HG03135 (cell line): ENCODE measurements around the gene PARP4.
"Not testable (repeated sequence)": the region's sequence is repeated elsewhere in the genome, so short reads cannot be mapped to it uniquely, and the experiment has no call there.

Source experiments
- ATAC-seq: cut with Tn5 transposase; IDR thresholded peaks from one replicate; pipeline ENCODE4 v1.9.1; 2021; ENCODE audit warnings: mild to moderate bottlenecking, moderate library complexity; ENCODE audit not compliant: unreplicated experiment

PARP4 gene

DNA sequence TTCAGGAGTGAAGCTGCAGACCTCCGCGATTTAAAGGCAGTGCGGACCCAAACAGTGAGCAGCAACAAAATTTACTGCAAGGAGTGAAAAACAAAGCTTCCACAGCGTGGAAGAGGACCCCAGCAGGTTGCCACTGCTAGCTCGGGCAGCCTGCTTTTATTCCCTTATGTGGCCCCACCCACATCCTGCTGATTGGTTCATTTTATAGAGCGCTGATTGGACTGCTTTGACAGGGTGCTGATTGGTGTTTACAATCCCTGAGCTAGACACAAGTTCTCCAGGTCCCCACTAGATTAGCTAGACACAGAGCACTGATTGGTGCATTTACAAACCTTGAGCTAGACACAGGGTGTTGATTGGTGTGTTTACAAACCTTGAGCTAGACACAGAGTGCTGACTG lies 6.3 kb downstream of the PARP4 start:
- not testable (repeated sequence) for ATAC-seq

DNA sequence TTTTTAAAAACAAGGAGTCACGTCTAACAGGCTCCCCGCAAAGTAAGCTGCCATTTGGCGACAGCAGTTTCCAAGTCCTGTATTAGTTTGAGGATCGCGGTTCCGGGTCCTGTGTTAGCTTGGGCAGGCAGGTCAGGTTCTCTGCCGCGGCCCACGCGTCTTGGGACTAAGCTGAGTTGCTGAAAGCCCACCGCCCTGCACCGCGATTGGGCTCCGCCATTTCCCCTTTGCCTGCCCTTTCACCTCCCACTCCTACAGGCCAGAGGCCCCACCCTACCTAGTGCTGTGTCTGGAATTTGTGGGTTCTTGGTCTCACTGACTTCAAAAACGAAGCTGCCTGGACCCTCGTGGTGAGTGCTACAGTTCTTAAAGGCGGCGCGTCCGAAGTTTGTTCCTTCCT lies 6.8 kb downstream of the PARP4 start:
- ATAC-seq = no peak

GRCh38 chr13:24505256-24505655 lies 7.3 kb downstream of the PARP4 start:
- ATAC-seq = no peak

GRCh38 chr13:24503379-24503696 lies 9.2 kb downstream of the PARP4 start:
- no peak for ATAC-seq

DNA sequence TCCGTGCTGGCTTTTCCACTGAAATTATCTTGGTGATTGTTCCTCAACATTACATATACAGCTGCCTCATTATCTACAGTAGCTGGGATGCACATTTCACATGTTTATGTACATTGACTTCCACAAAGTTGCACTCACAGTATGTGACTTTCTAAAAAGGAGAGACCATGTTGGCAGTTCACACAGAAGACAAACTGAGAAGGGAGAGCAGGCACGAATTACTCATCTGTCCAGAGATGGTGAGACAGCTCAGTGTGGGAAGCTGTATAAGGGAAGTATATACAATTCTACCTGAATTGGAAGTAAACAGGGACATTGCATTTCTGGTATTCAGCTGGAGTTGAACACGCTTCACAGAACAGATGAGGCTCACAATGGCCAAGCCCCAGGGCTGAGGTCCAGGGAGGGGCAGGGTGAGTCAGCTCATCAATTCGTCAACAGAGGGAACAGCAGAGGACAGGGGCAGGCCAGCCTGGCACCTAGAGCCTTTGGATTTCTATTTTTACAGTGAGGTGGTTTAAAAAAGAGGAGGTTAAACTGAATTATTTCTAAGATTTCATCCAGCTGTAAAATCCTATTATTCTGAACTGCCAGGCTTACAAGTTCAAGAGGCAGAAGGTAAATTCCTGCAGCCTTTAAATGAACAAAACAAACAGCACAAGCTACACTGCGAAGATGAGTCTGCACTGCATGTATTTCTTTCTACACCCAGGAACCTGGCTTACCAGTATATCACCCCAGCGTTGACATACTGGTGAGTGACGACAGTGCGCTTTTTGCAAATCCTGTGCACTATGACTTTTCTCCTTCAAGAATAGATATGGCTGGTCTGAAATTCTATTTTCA lies 9.8 kb downstream of the PARP4 start:
- ATAC-seq = no peak

DNA sequence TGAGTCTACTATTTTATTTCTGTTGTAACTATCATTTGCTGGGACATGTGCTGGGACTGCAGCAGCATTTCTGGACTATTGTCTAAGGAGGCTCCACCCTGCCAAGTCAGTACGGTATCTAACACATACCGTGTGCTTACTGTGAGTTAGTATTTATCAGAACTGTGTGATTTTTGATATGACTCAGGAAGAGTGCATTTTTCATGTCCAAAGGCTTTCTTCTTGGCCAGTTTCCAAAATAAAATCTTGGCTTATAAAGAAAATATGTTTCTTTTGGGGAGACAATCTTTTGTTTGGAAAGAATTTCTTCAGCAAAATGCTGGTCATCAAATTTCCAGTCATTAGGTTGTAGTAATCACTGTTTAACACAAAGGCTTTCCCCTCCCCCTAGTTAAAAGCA lies 11.6 kb downstream of the PARP4 start:
- ATAC-seq = no peak

DNA sequence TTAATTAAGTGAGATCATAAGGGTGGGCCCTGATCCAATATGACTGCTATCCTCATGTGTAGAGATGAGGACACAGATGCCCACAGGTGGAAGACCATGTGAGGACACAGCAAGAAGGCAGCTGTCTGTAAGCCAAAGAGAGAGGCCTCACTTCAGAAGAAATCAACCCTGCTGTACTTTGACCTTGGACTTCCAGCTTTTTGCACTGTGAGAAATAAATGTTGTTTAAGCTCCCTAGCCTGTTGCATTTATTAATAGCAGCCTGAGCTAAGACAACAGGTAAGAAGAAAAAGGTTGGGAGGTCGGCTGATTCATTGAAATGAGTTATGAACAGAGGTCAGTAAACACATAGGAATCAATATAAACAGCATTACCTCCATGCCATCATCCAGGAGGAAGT lies 14.8 kb downstream of the PARP4 start:
- ATAC-seq = no peak

- ATAC-seq = not testable (repeated sequence)
Observed at GRCh38 chr13:24496295-24496694, 16.3 kb downstream of the PARP4 start.

- ATAC-seq = no peak
Observed at GRCh38 chr13:24495151-24495729, 17.3 kb downstream of the PARP4 start.

- no peak for ATAC-seq
Observed at GRCh38 chr13:24493356-24493755, 19.2 kb downstream of the PARP4 start.

DNA sequence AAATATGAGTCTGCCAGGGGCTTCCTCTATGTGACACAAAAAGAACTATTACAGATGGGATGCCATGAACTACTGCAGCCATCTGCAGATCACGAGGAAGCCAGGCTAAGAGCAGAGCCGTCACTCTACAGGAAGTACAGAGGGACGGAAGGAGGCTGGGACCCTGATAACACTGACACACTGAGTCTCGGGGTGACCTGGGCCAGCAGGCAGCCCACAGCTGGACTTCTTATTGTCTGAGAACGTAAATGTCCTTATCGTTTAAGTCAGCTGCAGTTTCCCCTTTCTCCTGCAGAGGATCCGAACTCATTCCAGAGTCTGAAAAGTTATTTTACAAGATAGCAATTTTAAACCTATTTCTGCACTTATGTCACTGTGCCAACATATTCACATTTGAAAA lies 20.7 kb downstream of the PARP4 start:
- ATAC-seq = no peak

DNA sequence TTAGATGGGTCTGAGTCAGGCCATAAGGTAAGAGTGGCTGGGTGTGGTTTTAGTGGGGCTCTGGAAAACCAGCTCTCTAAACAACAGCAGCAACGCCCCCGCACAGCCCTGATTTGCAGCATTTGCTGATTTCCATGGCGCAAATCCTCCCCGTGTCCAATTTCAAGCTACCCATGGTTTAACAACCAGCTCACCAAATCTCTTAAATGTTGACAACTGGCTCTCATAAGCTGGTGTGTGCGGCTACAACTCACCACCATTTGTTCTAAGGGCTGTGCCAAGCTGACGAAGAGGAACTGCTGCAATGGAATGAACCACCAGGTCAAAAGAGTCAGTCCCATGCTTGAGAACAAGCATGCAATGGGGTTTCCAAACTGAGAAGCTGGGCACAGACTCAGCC lies 22.9 kb downstream of the PARP4 start:
- no peak for ATAC-seq

- not testable (repeated sequence) for ATAC-seq
Observed at GRCh38 chr13:24488092-24488491, 24.5 kb downstream of the PARP4 start.

- not testable (repeated sequence) for ATAC-seq
Observed at GRCh38 chr13:24486017-24486657, 26.4 kb downstream of the PARP4 start.

- no peak for ATAC-seq
Observed at GRCh38 chr13:24473686-24474085, 38.9 kb downstream of the PARP4 start.

- not testable (repeated sequence) for ATAC-seq
Observed at GRCh38 chr13:24472129-24472528, 40.4 kb downstream of the PARP4 start.

DNA sequence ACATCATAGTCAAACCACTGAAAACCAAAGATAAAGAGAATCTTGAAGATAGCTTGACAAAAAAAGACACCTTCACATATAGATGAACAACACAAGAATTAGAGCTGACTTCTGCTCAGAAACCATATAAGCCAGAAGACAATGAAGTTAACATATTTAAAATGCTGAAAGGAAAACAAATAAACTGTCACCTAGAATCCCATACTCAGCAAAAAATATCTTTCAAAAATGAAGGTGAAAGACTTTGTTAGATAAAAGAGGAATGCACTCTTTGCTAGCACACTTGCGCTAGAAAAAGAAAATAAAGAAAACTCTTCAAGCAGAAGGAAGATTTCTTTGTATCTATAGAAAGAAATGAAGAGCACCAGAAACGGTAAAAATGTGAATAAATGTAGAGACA lies 49.5 kb downstream of the PARP4 start:
- ATAC-seq = no peak

GRCh38 chr13:24460256-24460655 lies 52.3 kb downstream of the PARP4 start:
- ATAC-seq = no peak

- no peak for ATAC-seq
Observed at GRCh38 chr13:24459726-24460125, 52.9 kb downstream of the PARP4 start.

- ATAC-seq = no peak
Observed at GRCh38 chr13:24459234-24459633, 53.3 kb downstream of the PARP4 start.

DNA sequence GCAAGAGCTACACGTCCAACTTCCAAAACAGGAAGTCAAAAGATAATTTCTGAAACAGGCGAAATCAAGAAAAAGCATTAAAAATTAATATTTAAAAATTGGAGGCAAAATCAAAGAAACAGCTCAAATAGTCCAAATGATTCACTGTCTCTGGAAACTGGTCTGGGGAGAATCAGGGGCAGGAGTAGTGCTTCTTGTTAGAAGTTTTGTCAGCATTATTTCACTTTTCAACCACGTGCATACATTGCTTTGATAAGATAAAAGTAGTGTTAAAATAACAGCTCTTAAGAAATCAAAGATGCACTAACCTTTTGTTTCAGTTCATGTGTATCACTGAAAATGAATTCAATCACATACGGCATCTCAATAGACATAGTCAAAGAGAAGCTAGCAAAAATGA lies 53.8 kb downstream of the PARP4 start:
- ATAC-seq = no peak

DNA sequence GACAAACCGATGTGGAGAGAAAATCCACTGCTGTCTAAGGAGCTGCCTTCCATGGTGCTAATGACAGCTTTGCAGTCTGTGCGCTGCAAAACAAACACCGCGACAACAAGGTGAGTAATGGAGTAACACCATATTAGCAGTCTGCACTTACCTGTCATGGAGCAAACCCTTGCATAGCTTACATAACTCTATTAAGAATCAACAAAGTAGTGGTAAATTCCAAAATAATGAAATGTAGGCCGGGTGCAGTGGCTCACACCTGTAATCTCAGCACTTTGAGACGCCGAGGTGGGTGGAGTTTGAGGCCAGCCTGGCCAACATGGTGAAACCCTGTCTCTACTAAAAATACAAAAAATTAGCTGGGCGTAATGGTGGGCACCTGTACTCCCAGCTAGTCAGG lies 56.2 kb downstream of the PARP4 start:
- ATAC-seq = no peak
